Esophagus muscularis mucosa (tissue), 4 donors: ENCODE measurements around the gene NEU4. TPM values are rescaled to one million over a fixed set of nuclear protein-coding genes. Genes with fewer than 3 reads are reported as not detected.

Experiments
- DNase-seq: peaks from one replicate; pipeline ENCODE4 v3.0.0-alpha.2; 2017; ENCODE audit errors: extremely low spot score
- H3K27ac ChIP-seq, 4 donors: fragments of 200-600 bp; sonication (generic); replicated peaks in 1 of 4; 1 replicate in 3 of 4; 2 replicates in 1 of 4; pipeline ENCODE4 v1.5.1; 2016 to 2019; ENCODE audit warnings: mild to moderate bottlenecking in 1 of 4
- H3K27me3 ChIP-seq, 4 donors: fragments of 200-600 bp; sonication (generic); one replicate each; pipeline versions ENCODE4 v1.5.1 to v1.6.0; 2016 to 2019
- H3K36me3 ChIP-seq, 4 donors: fragments of 200-600 bp; sonication (generic); one replicate each; pipeline ENCODE4 v1.5.1; 2016 to 2019
- H3K4me1 ChIP-seq, 4 donors: fragments of 200-600 bp; sonication (generic); one replicate each; pipeline ENCODE4 v1.5.1; 2016 to 2019
- H3K4me3 ChIP-seq, 4 donors: fragments of 200-600 bp; sonication (generic); 1 replicate in 2 of 4; 2 replicates in 2 of 4; pipeline ENCODE4 v1.5.1; 2016 to 2019; ENCODE audit warnings: mild to moderate bottlenecking in 4 of 4, moderate library complexity in 1 of 4
- H3K9me3 ChIP-seq, 4 donors: fragments of 200-600 bp; sonication (generic); 1 replicate in 3 of 4; 2 replicates in 1 of 4; pipeline ENCODE4 v1.5.1; 2016 to 2019
- EP300 ChIP-seq: sonication (generic); formaldehyde crosslinking; IDR thresholded peaks from one replicate; pipeline ENCODE4 v1.6.1; 2017; ENCODE audit warnings: antibody characterized with exemption
- POLR2A ChIP-seq: fragments of 450-650 bp; IDR thresholded peaks from one replicate; pipeline ENCODE4 v1.6.1; 2017; ENCODE audit warnings: antibody characterized with exemption, moderate library complexity, mild to moderate bottlenecking, low read depth
- POLR2AphosphoS5 ChIP-seq, 2 donors: sonication (generic); formaldehyde crosslinking; IDR thresholded peaks; one replicate each; pipeline ENCODE4 v1.6.1; 2017; ENCODE audit warnings: antibody characterized with exemption in 2 of 2
- WGBS: methylation state at CpG from one replicate; pipeline ENCODE4 v1.1.5; 2018; 5-methylcytosine and 5-hydroxymethylcytosine counted together
- intact Hi-C: fragments of 100-400 bp; cut with DNase I; formaldehyde crosslinking; loops from one replicate; pipeline ENCODE4 v1.15.1; 2023
- total RNA-seq, 4 donors: library from RNA; depleted of rRNA; stranded (reverse); fragments of >200 nt; gene quantifications; one replicate each; pipeline versions ENCODE4 v1.1.0 to v1.2.1, GENCODE V29; 2016
- TF ChIP-seq, protein P1 (sequence below), 3 experiments: fragments of 200-600 bp in 2 of 3; fragments of 450-650 bp in 1 of 3; sonication (generic) in 2 of 3; IDR thresholded peaks; one replicate each; pipeline ENCODE4 v1.5.1; 2017 to 2019; ENCODE audit warnings: antibody characterized with exemption in 3 of 3, mild to moderate bottlenecking in 2 of 3, moderate library complexity in 1 of 3

The NEU4 gene
- total RNA-seq, 4 donors from 2014 or later = 1.5 to 5.4 TPM; not detected in 2

DNA sequence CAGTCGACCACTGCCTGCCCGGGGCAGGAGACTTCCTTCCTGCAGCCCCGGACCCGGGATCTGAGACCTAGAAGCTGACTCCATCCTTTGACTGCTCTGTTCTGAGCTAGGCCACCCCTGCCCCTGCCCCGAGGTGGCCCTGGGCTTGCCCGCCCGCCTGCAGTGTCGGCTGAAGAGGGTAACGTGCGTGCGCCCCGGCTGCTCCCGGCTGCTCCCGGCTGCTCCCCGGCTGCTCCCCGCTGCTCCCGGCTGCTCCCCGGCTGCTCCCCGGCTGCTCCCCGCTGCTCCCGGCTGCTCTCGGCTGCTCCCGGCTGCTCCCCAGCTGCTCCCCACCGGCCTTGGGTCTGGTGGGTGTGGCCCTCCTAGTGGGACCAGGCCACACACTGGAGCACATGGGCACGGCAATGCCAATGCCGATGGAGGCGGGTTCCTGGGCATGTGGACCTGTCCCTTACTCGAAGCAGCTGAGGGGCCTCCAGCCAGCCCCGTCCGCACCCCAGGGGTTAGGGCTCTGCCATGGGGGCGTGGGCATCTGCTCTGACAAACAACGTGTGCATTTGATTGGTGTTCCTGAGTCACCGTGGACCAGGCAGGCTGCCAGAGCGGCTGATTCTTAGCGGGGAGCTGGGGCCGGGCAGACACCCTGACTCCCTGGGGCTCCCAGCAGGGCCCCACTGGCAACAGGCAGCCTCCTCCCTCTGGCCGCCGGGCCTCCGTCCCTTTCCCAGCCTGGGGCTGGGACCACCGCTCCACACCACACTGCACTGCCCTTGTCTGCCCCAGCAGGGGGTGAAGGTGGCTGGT lies 34.4 kb upstream of the NEU4 start:
- 86% methylated on average over 8 of the region's 40 CpGs for WGBS
- TF ChIP-seq, protein P1, sequence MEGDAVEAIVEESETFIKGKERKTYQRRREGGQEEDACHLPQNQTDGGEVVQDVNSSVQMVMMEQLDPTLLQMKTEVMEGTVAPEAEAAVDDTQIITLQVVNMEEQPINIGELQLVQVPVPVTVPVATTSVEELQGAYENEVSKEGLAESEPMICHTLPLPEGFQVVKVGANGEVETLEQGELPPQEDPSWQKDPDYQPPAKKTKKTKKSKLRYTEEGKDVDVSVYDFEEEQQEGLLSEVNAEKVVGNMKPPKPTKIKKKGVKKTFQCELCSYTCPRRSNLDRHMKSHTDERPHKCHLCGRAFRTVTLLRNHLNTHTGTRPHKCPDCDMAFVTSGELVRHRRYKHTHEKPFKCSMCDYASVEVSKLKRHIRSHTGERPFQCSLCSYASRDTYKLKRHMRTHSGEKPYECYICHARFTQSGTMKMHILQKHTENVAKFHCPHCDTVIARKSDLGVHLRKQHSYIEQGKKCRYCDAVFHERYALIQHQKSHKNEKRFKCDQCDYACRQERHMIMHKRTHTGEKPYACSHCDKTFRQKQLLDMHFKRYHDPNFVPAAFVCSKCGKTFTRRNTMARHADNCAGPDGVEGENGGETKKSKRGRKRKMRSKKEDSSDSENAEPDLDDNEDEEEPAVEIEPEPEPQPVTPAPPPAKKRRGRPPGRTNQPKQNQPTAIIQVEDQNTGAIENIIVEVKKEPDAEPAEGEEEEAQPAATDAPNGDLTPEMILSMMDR (IDR thresholded peaks at IDR 0.05) = no peak
- TF ChIP-seq POLR2AphosphoS5 (IDR thresholded peaks at IDR 0.05) = no peak
- TF ChIP-seq POLR2A = no peak
- no peak for TF ChIP-seq EP300
- Histone ChIP-seq H3K4me3 (no peak overlapping the region), H3K27ac (no peak overlapping the region), H3K27me3 (peaks cover 0 to 72% (median 7%) of the 10 kb centered on the region in 4 donors), H3K9me3 (no peaks in the 10 kb centered on the region), H3K36me3 (no peaks in the 10 kb centered on the region), H3K4me1 (peaks cover 0 to 18% (median 9%) of the 10 kb centered on the region in 4 donors)
- intact Hi-C loops = no loop called here
- DNase-seq = no peak

DNA sequence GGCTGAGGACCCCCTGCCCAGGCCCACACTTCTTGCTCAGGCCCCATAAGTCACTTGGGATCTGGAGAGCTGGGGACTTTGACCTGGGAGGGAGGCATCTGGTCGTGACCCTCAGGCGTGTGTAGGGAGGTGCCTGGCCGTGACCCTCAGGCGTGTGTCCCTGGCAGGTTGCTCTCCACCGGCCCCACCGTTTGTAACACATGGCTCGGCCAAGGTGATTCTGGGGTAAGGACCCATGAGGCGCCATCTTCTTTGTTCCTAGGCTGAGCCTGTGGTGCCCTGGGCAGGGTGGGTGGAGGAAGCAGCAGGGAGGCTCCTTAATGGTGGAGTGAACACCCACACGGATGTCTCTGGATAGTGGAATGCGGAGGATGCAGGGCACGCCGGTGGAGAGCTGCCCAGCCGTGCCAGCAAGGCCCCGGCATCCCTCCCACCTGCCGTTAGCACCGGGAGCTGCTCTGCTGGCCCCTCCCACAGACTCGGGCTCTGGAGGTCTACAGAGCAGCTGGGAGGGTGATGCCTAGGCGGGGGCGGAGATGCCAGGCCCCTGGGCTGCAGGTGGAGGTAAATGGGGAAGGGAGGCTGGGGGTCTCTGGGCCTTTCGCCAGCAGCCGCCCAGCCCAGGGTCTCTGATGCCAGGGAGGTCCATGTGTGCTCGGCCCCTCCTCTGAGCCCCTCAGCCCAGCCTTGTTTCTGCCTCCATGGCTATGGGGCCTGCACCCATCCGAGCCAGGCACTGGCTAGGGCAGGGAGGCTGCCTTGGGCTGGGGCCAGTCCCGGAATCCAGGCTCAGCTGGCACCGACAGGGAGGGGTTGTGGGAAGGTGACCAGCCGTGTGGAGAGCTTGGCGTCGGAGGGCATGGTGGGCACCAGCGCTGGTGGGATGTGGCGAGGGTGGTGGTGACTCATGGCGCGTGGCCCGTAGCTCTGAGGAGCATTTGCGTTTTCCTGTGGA lies 33.5 kb upstream of the NEU4 start:
- 86% methylated on average over 25 of the region's 34 CpGs for WGBS
- Histone ChIP-seq H3K36me3 (no peaks in the 10 kb centered on the region), H3K27ac (no peak overlapping the region), H3K9me3 (no peaks in the 10 kb centered on the region), H3K27me3 (peaks cover 0 to 72% (median 7%) of the 10 kb centered on the region in 4 donors), H3K4me1 (peaks cover 0 to 18% (median 9%) of the 10 kb centered on the region in 4 donors), H3K4me3 (no peak overlapping the region)
- DNase-seq = no peak
- TF ChIP-seq POLR2AphosphoS5 (IDR thresholded peaks at IDR 0.05) = no peak
- TF ChIP-seq, protein P1 (IDR thresholded peaks at IDR 0.05) = no peak
- no peak for TF ChIP-seq POLR2A
- TF ChIP-seq EP300 = no peak
- intact Hi-C loops = no loop called here

DNA sequence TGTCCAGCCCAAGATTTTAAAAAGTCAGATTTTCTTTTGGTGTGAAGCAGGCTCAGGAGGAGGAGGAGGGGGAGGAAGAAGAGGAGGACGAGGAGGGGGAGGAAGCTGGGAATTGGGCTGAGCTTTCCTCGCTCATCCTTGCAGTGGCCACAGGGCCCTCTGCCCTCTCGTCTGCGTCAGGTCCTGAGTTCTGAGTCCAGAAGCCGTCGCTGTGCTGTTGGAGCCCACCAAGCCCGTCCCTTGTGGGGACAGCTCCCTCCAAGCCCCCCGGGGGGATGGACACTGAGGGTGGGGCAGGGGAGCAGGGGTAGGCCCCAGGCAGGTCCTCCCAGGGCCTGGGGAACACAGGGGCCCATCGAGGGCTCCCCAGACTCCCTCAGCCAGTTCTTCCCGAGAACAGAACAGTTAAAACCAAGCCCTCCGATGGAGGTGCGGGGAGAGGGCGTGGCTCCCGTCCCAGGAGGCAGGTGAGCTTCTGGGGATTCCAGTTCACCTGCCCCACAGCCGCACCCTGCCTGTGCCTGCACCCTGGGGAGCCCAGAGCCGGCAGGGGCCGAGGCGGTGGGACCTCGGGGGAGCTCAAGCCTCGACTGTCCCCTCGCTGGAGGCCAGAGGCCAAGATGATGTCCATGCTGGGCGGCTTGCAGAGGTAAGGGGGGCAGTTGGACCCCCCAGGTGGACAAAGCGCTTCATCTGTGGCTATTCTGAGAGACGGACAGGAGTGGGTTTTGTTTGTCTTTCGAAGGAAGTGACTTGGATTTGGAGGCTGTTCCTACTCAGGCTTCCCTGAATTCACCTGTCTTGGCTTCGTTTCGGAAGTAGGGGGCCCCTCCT lies 32.4 kb upstream of the NEU4 start, which contains the start of gene GAL3ST2:
GAL3ST2 (plus strand) TSS at position 487 of the 834 bp plus-strand sequence; CDS start at position 621, 134 bp downstream.
- Histone ChIP-seq H3K36me3 (no peaks in the 10 kb centered on the region), H3K27ac (no peak within 1 kb of the TSS), H3K9me3 (no peaks in the 10 kb centered on the region), H3K4me3 (no peak within 1 kb of the TSS), H3K27me3 (peaks cover 0 to 62% (median 7%) of the 10 kb centered on the region in 4 donors), H3K4me1 (peaks cover 0 to 9% (median 4%) of the 10 kb centered on the region in 4 donors)
- TF ChIP-seq EP300 = no peak
- TF ChIP-seq, protein P1 (IDR thresholded peaks at IDR 0.05) = no peak
- TF ChIP-seq POLR2AphosphoS5 (IDR thresholded peaks at IDR 0.05) = no peak
- no peak for TF ChIP-seq POLR2A
- DNase-seq = no peak
- intact Hi-C loops = no loop called here
- 83% methylated on average over 22 of the region's 27 CpGs for WGBS

DNA sequence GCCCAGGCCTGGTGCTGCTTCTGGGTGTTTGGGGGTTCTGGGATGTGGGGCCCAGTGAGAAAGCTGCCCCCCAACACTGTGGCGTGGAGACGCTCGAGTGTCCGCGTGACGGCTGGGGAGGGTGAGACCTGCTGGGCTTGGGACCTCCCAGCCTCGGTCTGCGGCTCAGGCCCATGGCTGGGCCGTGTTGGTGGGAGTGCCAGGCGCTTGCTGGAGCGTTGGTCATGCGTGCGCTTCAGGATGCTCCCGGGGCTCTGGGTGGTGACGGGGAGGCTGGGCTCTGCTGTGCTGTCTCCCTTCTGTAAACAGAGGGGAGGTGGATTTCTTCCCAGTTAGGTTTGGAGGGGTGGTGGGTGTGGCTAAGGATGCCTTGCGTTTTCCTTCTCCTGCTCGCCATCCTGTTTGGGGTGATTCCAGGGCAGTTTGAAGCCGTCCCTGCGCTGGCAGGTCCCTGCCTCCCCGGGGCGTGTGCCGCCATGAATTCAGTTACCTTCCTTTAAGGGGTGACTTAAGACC lies 31.8 kb upstream of the NEU4 start:
- 82% methylated on average over 10 of the region's 22 CpGs for WGBS
- intact Hi-C loops = no loop called here

More for the DNA sequence above, 31.8 kb upstream of the NEU4 start:
- no peak for DNase-seq
- no peaks in the 10 kb centered on the region for H3K9me3 ChIP-seq
- peaks cover 0 to 55% (median 7%) of the 10 kb centered on the region in 4 donors for H3K27me3 ChIP-seq
- no peaks in the 10 kb centered on the region for H3K36me3 ChIP-seq
- no peak overlapping the region for H3K27ac ChIP-seq
- TF ChIP-seq POLR2AphosphoS5 (IDR thresholded peaks at IDR 0.05) = no peak
- TF ChIP-seq POLR2A = no peak
- TF ChIP-seq EP300 = no peak
- TF ChIP-seq, protein P1 (IDR thresholded peaks at IDR 0.05) = no peak
- H3K4me1 ChIP-seq = peaks cover 0 to 4% (median under 1%) of the 10 kb centered on the region in 4 donors
- no peak overlapping the region for H3K4me3 ChIP-seq
